ENCODE data around the gene ZBTB25.

DNA sequence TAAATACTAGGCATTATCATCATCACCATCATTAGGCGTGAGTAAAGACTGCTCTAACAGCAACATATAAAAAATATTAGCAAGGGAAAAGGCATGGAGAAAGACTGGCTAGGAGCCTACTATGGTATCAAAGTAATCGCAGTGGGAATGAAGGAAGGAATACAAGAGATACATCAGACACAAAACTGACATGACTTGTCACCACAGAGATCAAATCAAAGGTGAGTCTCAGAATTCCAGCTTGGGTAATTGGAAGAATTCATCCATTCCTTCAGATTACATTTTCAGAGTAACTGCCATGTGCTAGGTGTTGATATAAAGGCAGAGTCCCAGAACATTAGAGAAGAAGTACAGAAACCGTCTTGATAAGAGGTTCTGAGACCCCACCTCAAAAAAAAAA lies 10.2 kb downstream of the ZBTB25 start:
- no peak for TF ChIP-seq ZNF274 (IDR thresholded peaks at IDR 0.05; ENCODE audit: low read depth, low read length)
- TF ChIP-seq YY1 (IDR thresholded peaks at IDR 0.05; ENCODE audit: insufficient read depth, insufficient read length) = no peak

Measured in NT2/D1 (cell line).